PC-3 (cell line): Measurements from ENCODE around the gene SLC38A6.

ENCODE experiments used
- EZH2 ChIP-seq: fragments of 300-600 bp; sonication (generic); IDR thresholded peaks from one replicate; pipeline ENCODE4 v1.6.1; 2017; ENCODE audit warnings: antibody characterized with exemption, mild to moderate bottlenecking, low read length; ENCODE audit not compliant: unreplicated experiment
- TF ChIP-seq, protein P1 (sequence below): fragments of 300-600 bp; sonication (generic); conservative IDR thresholded peaks from 2 replicates; pipeline ENCODE4 v1.5.1; 2017; ENCODE audit warnings: antibody characterized with exemption, low read depth, mild to moderate bottlenecking, low read length

DNA sequence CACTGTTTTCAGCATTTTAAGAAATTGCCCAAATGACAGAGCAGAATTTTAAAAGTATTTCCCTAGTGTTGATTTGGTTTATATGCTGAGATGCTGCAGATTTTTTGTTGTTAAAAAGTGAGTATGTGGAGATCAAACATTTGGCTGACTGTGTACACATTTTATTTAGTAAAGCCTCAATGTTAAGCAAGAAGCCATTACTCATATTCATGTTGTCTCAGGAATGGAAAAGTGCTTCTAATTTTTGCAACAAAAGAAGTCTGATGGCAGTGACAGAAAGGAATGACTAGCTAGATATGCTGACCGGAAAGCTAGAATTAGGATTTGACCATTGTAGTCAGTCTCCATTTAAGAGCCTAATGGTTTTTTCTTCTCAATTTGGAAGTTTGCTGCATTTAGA lies 22.5 kb downstream of the SLC38A6 start:
- TF ChIP-seq, protein P1, sequence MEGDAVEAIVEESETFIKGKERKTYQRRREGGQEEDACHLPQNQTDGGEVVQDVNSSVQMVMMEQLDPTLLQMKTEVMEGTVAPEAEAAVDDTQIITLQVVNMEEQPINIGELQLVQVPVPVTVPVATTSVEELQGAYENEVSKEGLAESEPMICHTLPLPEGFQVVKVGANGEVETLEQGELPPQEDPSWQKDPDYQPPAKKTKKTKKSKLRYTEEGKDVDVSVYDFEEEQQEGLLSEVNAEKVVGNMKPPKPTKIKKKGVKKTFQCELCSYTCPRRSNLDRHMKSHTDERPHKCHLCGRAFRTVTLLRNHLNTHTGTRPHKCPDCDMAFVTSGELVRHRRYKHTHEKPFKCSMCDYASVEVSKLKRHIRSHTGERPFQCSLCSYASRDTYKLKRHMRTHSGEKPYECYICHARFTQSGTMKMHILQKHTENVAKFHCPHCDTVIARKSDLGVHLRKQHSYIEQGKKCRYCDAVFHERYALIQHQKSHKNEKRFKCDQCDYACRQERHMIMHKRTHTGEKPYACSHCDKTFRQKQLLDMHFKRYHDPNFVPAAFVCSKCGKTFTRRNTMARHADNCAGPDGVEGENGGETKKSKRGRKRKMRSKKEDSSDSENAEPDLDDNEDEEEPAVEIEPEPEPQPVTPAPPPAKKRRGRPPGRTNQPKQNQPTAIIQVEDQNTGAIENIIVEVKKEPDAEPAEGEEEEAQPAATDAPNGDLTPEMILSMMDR, result no peak
- TF ChIP-seq EZH2, result no peak
